H1 (cell line): ENCODE data around the gene GIPC2. TPM values are rescaled to one million over a fixed set of nuclear protein-coding genes. Genes with fewer than 3 reads are reported as not detected.

Experiments used
- CTCF ChIA-PET: fragments of 300-600 bp; sonication (Branson Sonifier 250); formaldehyde crosslinking; loops from one replicate; lab custom pipeline; 2021; ENCODE audit not compliant: partially characterized antibody; lab: Charles Lee
- POLR2A ChIA-PET: fragments of 300-600 bp; sonication (Branson Sonifier 250); formaldehyde crosslinking; loops from one replicate; lab custom pipeline; 2021; ENCODE audit warnings: inconsistent platforms; ENCODE audit not compliant: partially characterized antibody; lab: Charles Lee
- DNase-seq, 2 experiments: peaks; one replicate each; pipeline versions ENCODE4 v3.0.0 to v3.0.0-alpha.2; 2010 to 2022; ENCODE audit warnings: low spot score in 2 of 2, low read depth in 1 of 2, mixed read lengths in 1 of 2
- FAIRE-seq: peaks from 2 replicates; lab custom pipeline; 2011; peaks lifted over from hg19 to GRCh38; lab: Jason Lieb, UNC
- H2AFZ ChIP-seq: 2 replicates; pipeline ENCODE4 v1.8.1; 2012; ENCODE audit warnings: low read length, inconsistent platforms
- H2AK5ac ChIP-seq: 2 replicates; pipeline ENCODE4 v1.6.1; 2013; ENCODE audit warnings: low read depth, low read length
- H2BK120ac ChIP-seq: replicated peaks from 2 replicates; pipeline ENCODE3; 2013; ENCODE audit warnings: low read depth, low read length, inconsistent platforms
- H2BK12ac ChIP-seq: 2 replicates; pipeline ENCODE4 v1.6.1; 2013; ENCODE audit warnings: low read depth, low read length
- H2BK15ac ChIP-seq: 2 replicates; pipeline ENCODE4 v1.6.1; 2013; ENCODE audit warnings: low read length
- H2BK20ac ChIP-seq: 2 replicates; pipeline ENCODE4 v1.6.1; 2013; ENCODE audit warnings: low read length
- H2BK5ac ChIP-seq: 2 replicates; pipeline ENCODE4 v1.6.1; 2013; ENCODE audit warnings: low read depth, low read length
- H3K14ac ChIP-seq: 2 replicates; pipeline ENCODE4 v1.6.1; 2013; ENCODE audit warnings: inconsistent platforms; ENCODE audit not compliant: insufficient read length
- H3K18ac ChIP-seq: 2 replicates; pipeline ENCODE4 v1.6.1; 2013; ENCODE audit warnings: low read length; ENCODE audit errors: extremely low read depth
- H3K23ac ChIP-seq: 2 replicates; pipeline ENCODE4 v1.6.1; 2013; ENCODE audit warnings: inconsistent platforms; ENCODE audit not compliant: insufficient read length
- H3K23me2 ChIP-seq: 2 replicates; pipeline ENCODE4 v1.6.1; 2013; ENCODE audit warnings: low read depth, low read length
- H3K27ac ChIP-seq: 2 replicates; pipeline ENCODE4 v1.6.1; 2011; ENCODE audit warnings: low read depth, low read length, inconsistent platforms
- H3K27me3 ChIP-seq, 4 experiments: replicated peaks in 1 of 4; 1 replicate in 1 of 4; 2 replicates in 3 of 4; pipeline versions ENCODE4 v1.6.1 to v1.8.1; 2011 to 2013; ENCODE audit warnings: low read length in 3 of 4, mild to moderate bottlenecking in 3 of 4, inconsistent platforms in 2 of 4, mixed read lengths in 2 of 4, moderate library complexity in 1 of 4; ENCODE audit not compliant: control insufficient read depth in 3 of 4, insufficient read depth in 3 of 4; ENCODE audit errors: extremely low read depth in 1 of 4
- H3K36me3 ChIP-seq, 4 experiments: 2 replicates each; pipeline versions ENCODE4 v1.6.1 to v1.8.1; 2011 to 2013; ENCODE audit warnings: mild to moderate bottlenecking in 4 of 4, low read length in 3 of 4, moderate library complexity in 2 of 4, control low read depth in 1 of 4, inconsistent platforms in 1 of 4; ENCODE audit not compliant: insufficient read depth in 4 of 4, control insufficient read depth in 2 of 4
- H3K4ac ChIP-seq: replicated peaks from 2 replicates; pipeline ENCODE3; 2013; ENCODE audit warnings: low read length, low read depth, mixed read lengths, inconsistent platforms; ENCODE audit not compliant: insufficient read length
- H3K4me1 ChIP-seq, 4 experiments: replicated peaks in 1 of 4; 1 replicate in 1 of 4; 2 replicates in 3 of 4; pipeline versions ENCODE4 v1.6.1 to v1.8.1; 2011 to 2013; ENCODE audit warnings: low read length in 3 of 4, inconsistent platforms in 2 of 4, mixed read lengths in 1 of 4; ENCODE audit not compliant: insufficient read depth in 4 of 4, control insufficient read depth in 3 of 4
- H3K4me2 ChIP-seq, 2 experiments: 2 replicates each; pipeline versions ENCODE4 v1.6.1 to v1.8.1; 2011 to 2013; ENCODE audit warnings: low read depth in 2 of 2, low read length in 2 of 2, control low read depth in 1 of 2, inconsistent platforms in 1 of 2, mild to moderate bottlenecking in 1 of 2; ENCODE audit not compliant: insufficient read depth in 1 of 2
- H3K4me3 ChIP-seq, 4 experiments: fragments of 200-600, 300-600 bp in 1 of 4; sonication (generic), shearing (Covaris generic), sonication (Bioruptor Twin) in 1 of 4; 2 replicates each; pipeline versions ENCODE4 v1.5.1 to v1.8.1; 2011 to 2016; ENCODE audit warnings: low read length in 4 of 4, low read depth in 3 of 4, control low read depth in 2 of 4, inconsistent platforms in 2 of 4, mild to moderate bottlenecking in 2 of 4, mixed read lengths in 1 of 4, moderate library complexity in 1 of 4; ENCODE audit not compliant: insufficient read depth in 2 of 4; ENCODE audit errors: extremely low read depth in 1 of 4
- H3K56ac ChIP-seq: replicated peaks from 2 replicates; pipeline ENCODE3; 2013; ENCODE audit warnings: low read depth, mild to moderate bottlenecking, mixed read lengths, low read length, inconsistent platforms; ENCODE audit not compliant: insufficient read length
- H3K79me1 ChIP-seq: 2 replicates; pipeline ENCODE4 v1.6.1; 2013; ENCODE audit warnings: low read depth, low read length, control low read depth
- H3K79me2 ChIP-seq, 2 experiments: 2 replicates each; pipeline versions ENCODE4 v1.6.1 to v1.8.1; 2012 to 2013; ENCODE audit warnings: low read length in 2 of 2, mild to moderate bottlenecking in 2 of 2, inconsistent platforms in 1 of 2; ENCODE audit not compliant: insufficient read depth in 2 of 2, control insufficient read depth in 1 of 2
- H3K9ac ChIP-seq, 4 experiments: replicated peaks in 1 of 4; 1 replicate in 1 of 4; 2 replicates in 3 of 4; pipeline versions ENCODE4 v1.6.1 to v1.8.1; 2011 to 2013; ENCODE audit warnings: low read depth in 3 of 4, low read length in 3 of 4, control low read depth in 2 of 4, mild to moderate bottlenecking in 2 of 4, moderate library complexity in 2 of 4, inconsistent platforms in 1 of 4; ENCODE audit errors: extremely low read depth in 1 of 4
- H3K9me3 ChIP-seq, 2 experiments: 2 replicates each; pipeline versions ENCODE4 v1.6.1 to v1.8.1; 2012 to 2013; ENCODE audit warnings: mild to moderate bottlenecking in 2 of 2, moderate library complexity in 2 of 2, control low read depth in 1 of 2, inconsistent platforms in 1 of 2, low read depth in 1 of 2, low read length in 1 of 2, mixed read lengths in 1 of 2; ENCODE audit not compliant: insufficient read depth in 2 of 2
- H4K20me1 ChIP-seq, 2 experiments: replicated peaks in 1 of 2; 2 replicates each; pipeline versions ENCODE3 to v1.8.1; 2011 to 2013; ENCODE audit warnings: inconsistent platforms in 2 of 2, low read length in 2 of 2, mild to moderate bottlenecking in 1 of 2; ENCODE audit not compliant: insufficient read depth in 2 of 2, control insufficient read depth in 1 of 2
- H4K5ac ChIP-seq: 2 replicates; pipeline ENCODE4 v1.6.1; 2013; ENCODE audit warnings: low read length, low read depth, mixed read lengths, inconsistent platforms; ENCODE audit not compliant: insufficient read length
- H4K8ac ChIP-seq: 2 replicates; pipeline ENCODE4 v1.8.0; 2013; ENCODE audit warnings: mild to moderate bottlenecking, moderate library complexity, low read length, inconsistent platforms; ENCODE audit not compliant: insufficient read depth; ENCODE audit errors: extremely low read depth
- H4K91ac ChIP-seq: replicated peaks from 2 replicates; pipeline ENCODE3; 2013; ENCODE audit warnings: low read length, mixed read lengths, inconsistent platforms; ENCODE audit not compliant: insufficient read length
- RXRA ChIP-seq: IDR thresholded peaks from 2 replicates; pipeline ENCODE4 v1.6.1; 2011; ENCODE audit warnings: low read depth, mild to moderate bottlenecking, low read length, moderate library complexity; ENCODE audit not compliant: insufficient read depth
- SP4 ChIP-seq: IDR thresholded peaks from 2 replicates; pipeline ENCODE4 v1.6.1; 2012; ENCODE audit warnings: low read length, inconsistent platforms
- WGBS, 2 experiments: shearing (Covaris generic) in 1 of 2; methylation state at CpG; one replicate each; pipeline versions ENCODE4 v1.1.6 to v1.1.7; 2013 to 2015; ENCODE audit warnings: low lambda C conversion rate in 2 of 2, mixed read lengths in 2 of 2, inconsistent platforms in 1 of 2, low coverage in 1 of 2, missing lambda C conversion rate in 1 of 2; ENCODE audit not compliant: insufficient replicate concordance in 2 of 2, insufficient coverage in 1 of 2, insufficient read length in 1 of 2; ENCODE audit errors: extremely low coverage in 1 of 2, missing lambda C conversion rate in 1 of 2; 5-methylcytosine and 5-hydroxymethylcytosine counted together
- polyA plus RNA-seq, 7 experiments: library from polyadenylated mRNA; depleted of rRNA in 3 of 7; stranded (reverse) in 5 of 7; unstranded in 2 of 7; fragments of >200 nt in 5 of 7; fragments of 200-250 nt in 2 of 7; gene quantifications; 1 replicate in 5 of 7; 2 replicates in 1 of 7; 4 replicates in 1 of 7; pipeline versions ENCODE4 v1.2.1 to v1.2.3, GENCODE V29; 2011 to 2013; ENCODE audit warnings: missing spikeins in 2 of 7, mixed read lengths in 2 of 7
- total RNA-seq: library from RNA; stranded (reverse); fragmentation: NEBNext Ultra II Directional; extraction: Animal tissue kit (Norgen Biotek cat#: 25700); gene quantifications from 2 replicates; pipeline ENCODE4 v1.2.1, GENCODE V29; 2021

The GIPC2 gene
- total and polyA plus RNA-seq, 2 of the 8 experiments (the other 6 are each of a cell fraction or from before 2014, with no cell fraction given), result 0.29 to 0.69 TPM

GRCh38 chr1:78009276-78009675 lies 36.5 kb upstream of the GIPC2 start:
- Histone ChIP-seq H4K5ac (no peak overlapping the region), H3K56ac (no peak overlapping the region), H3K4ac (no peak overlapping the region), H3K79me2 (peaks cover 0 to 3% of the 10 kb centered on the region in 2 experiments; a peak in 1 of 4 replicates), H3K79me1 (no peaks in the 10 kb centered on the region), H3K4me3 (no peak overlapping the region), H3K27me3 (no peaks in the 10 kb centered on the region), H3K14ac (no peak overlapping the region), H2BK120ac (no peak overlapping the region), H3K36me3 (no peaks in the 10 kb centered on the region), H2AK5ac (no peak overlapping the region), H3K23ac (no peak overlapping the region), H3K9ac (no peak overlapping the region), H2BK12ac (no peak overlapping the region), H4K20me1 (no peaks in the 10 kb centered on the region), H2AFZ (no peak overlapping the region), H3K18ac (no peak overlapping the region), H2BK20ac (no peak overlapping the region), H3K4me2 (no peak overlapping the region), H4K8ac (no peak overlapping the region), H4K91ac (no peak overlapping the region), H2BK5ac (no peak overlapping the region), H3K23me2 (0 out of 2 replicates have a peak, but pooled peaks cover 2% of the 10 kb centered on the region), H3K9me3 (no peaks in the 10 kb centered on the region), H3K27ac (no peak overlapping the region), H2BK15ac (no peak overlapping the region), H3K4me1 (peaks cover 0 to 5% (median 3%) of the 10 kb centered on the region in 4 experiments; a peak in 3 of 7 replicates)
- 93% methylated on average over 3 of the region's 3 CpGs; no CpG with 5 or more reads in 1 of the 2 experiments for WGBS, 2 experiments
- TF ChIP-seq RXRA (no peak), SP4 (no peak)
- no peak for DNase-seq
- ChIA-PET POLR2A (no interaction called here), CTCF (interaction anchor here (1.4 kb wide), 1 partner anchor 105 kb away, joined by 5 read pairs; no protein-coding TSS in a partner anchor)
- FAIRE-seq, result no peak
